ENCODE data around the gene HDDC2. TPM values are rescaled to one million over a fixed set of nuclear protein-coding genes. Genes with fewer than 3 reads are reported as not detected.

HDDC2 gene
- total RNA-seq, 1 experiment from 2014 or later = 95.6 TPM

DNA sequence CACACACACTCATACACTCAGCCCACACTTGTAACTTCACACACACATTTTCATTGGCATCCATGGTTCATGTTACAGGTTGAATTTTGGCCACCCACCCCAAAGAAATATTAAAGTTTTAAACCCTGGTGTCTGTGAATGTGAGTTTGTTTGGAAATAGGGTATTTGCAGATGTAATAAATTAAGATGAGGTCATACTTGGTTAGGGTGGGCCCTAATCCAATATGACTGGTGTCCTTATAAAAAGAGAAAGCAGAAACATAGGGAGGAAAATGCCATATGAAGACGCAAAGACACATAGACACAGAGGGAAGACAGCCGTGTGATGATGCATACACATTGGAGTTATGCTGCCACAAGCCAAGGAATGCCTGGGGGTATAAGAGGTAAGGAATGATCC, 39.7 kb upstream of the HDDC2 start:
- Histone ChIP-seq H3K36me3 (ENCODE audit: control insufficient read depth in 1 of 2, insufficient read depth in 2 of 2, low read length in 2 of 2) (no peaks in the 10 kb centered on the region), H3K9me3 (ENCODE audit: control insufficient read depth in 1 of 2, insufficient read depth in 1 of 2, low read depth in 1 of 2, low read length in 2 of 2) (no peaks in the 10 kb centered on the region), H3K9ac (ENCODE audit: low read length) (no peak overlapping the region), H4K20me1 (ENCODE audit: insufficient read depth) (no peaks in the 10 kb centered on the region), H3K4me2 (ENCODE audit: low read length) (no peak overlapping the region), H2AFZ (ENCODE audit: low read depth, low read length, poor library complexity, severe bottlenecking) (no peak overlapping the region), H3K4me1 (ENCODE audit: control insufficient read depth in 1 of 2, insufficient read depth in 2 of 2, low read length in 2 of 2) (no peaks in the 10 kb centered on the region), H3K4me3 (replicated peaks in 1 of 2; ENCODE audit: low read depth in 1 of 2, low read length in 2 of 2) (no peak overlapping the region), H3K9me2 (ENCODE audit: insufficient read depth) (no peaks in the 10 kb centered on the region), H3K27me3 (ENCODE audit: insufficient read depth, low read length) (peaks cover 41% of the 10 kb centered on the region), H3K79me2 (ENCODE audit: insufficient read depth, low read length) (no peaks in the 10 kb centered on the region), H3K27ac (ENCODE audit: low read depth, low read length) (no peak overlapping the region)
- BruUV-seq (replicated peaks) = no TSS peak
- CTCF ChIA-PET = no interaction called here
- RAD21 ChIA-PET (ENCODE audit: low non-redundant PET in 1 of 2, low total read pairs in 2 of 2, uncharacterized antibody in 2 of 2, unreplicated experiment in 2 of 2) = no interaction called here
- intact Hi-C loops (cut with micrococcal nuclease) = no loop called here
- ATAC-seq (no peak), DNase-seq (ENCODE audit: low read depth, low spot score) (no peak)
- no peak for TF ChIP-seq SRF (IDR thresholded peaks at IDR 0.05; ENCODE audit: low read depth)
- TF ChIP-seq CBX3 (IDR thresholded peaks at IDR 0.05; ENCODE audit: low read depth) = no peak
- TF ChIP-seq EGR1 (IDR thresholded peaks at IDR 0.05; ENCODE audit: low read depth) = no peak
- TF ChIP-seq SP1 (IDR thresholded peaks at IDR 0.05; ENCODE audit: low read depth) = no peak
- TF ChIP-seq EZH2 (IDR thresholded peaks at IDR 0.05) = no peak
- no peak for TF ChIP-seq POLR2AphosphoS5 (IDR thresholded peaks at IDR 0.05; ENCODE audit: low read depth, low read length)
- no peak for TF ChIP-seq ZBTB33 (IDR thresholded peaks at IDR 0.05; ENCODE audit: extremely low read depth, insufficient replicate concordance, low read length)
- no peak for TF ChIP-seq FOSL1 (IDR thresholded peaks at IDR 0.05; ENCODE audit: low read depth)
- TF ChIP-seq POLR2A (IDR thresholded peaks at IDR 0.05; ENCODE audit: borderline replicate concordance, extremely low read depth, insufficient read depth, insufficient read length) = no peak
- TF ChIP-seq RAD21 (IDR thresholded peaks at IDR 0.05; ENCODE audit: low read depth) = no peak
- TF ChIP-seq SIN3A (IDR thresholded peaks at IDR 0.05; ENCODE audit: low read depth) = no peak
- no peak for TF ChIP-seq EZH2phosphoT487 (IDR thresholded peaks at IDR 0.05; ENCODE audit: borderline replicate concordance)
- no peak for TF ChIP-seq ZNF274 (IDR thresholded peaks at IDR 0.05; ENCODE audit: low read depth, low read length)
- TF ChIP-seq CEBPB (IDR thresholded peaks at IDR 0.05; ENCODE audit: low read depth) = no peak
- TF ChIP-seq, protein P1, sequence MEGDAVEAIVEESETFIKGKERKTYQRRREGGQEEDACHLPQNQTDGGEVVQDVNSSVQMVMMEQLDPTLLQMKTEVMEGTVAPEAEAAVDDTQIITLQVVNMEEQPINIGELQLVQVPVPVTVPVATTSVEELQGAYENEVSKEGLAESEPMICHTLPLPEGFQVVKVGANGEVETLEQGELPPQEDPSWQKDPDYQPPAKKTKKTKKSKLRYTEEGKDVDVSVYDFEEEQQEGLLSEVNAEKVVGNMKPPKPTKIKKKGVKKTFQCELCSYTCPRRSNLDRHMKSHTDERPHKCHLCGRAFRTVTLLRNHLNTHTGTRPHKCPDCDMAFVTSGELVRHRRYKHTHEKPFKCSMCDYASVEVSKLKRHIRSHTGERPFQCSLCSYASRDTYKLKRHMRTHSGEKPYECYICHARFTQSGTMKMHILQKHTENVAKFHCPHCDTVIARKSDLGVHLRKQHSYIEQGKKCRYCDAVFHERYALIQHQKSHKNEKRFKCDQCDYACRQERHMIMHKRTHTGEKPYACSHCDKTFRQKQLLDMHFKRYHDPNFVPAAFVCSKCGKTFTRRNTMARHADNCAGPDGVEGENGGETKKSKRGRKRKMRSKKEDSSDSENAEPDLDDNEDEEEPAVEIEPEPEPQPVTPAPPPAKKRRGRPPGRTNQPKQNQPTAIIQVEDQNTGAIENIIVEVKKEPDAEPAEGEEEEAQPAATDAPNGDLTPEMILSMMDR (IDR thresholded peaks at IDR 0.05 in 2 of 3, conservative IDR thresholded peaks at IDR 0.05 in 1 of 3; ENCODE audit: borderline replicate concordance in 1 of 3, insufficient read depth in 1 of 3, low read depth in 2 of 3, low read length in 2 of 3) = no peak
- POLR2A ChIA-PET = no interaction called here

All from HCT116 (cell line).